Natural killer cell (primary cell): ENCODE measurements around the gene BSN. TPM values are rescaled to one million over a fixed set of nuclear protein-coding genes. Genes with fewer than 3 reads are reported as not detected.

Source experiments
- ATAC-seq, 3 donors: fragments of 150-1000 bp in 2 of 3; fragments of 200-7000 bp in 1 of 3; cut with Tn5 transposase; 1 replicate in 1 of 3; 2 replicates in 2 of 3; pipeline ENCODE4 v1.10.0; 2021; ENCODE audit warnings: mild to moderate bottlenecking in 2 of 3, moderate library complexity in 2 of 3
- DNase-seq, 2 donors: peaks; one replicate each; pipeline versions ENCODE4 v3.0.0 to v3.0.0-alpha.2; 2013 to 2021; ENCODE audit warnings: mixed read lengths in 1 of 2
- H3K27ac ChIP-seq: one replicate; pipeline ENCODE4 v1.5.1; 2013; ENCODE audit warnings: mild to moderate bottlenecking, low read length
- H3K27me3 ChIP-seq: one replicate; pipeline ENCODE4 v1.6.1; 2013; ENCODE audit warnings: low read length; ENCODE audit not compliant: control insufficient read depth, insufficient read depth
- H3K36me3 ChIP-seq: one replicate; pipeline ENCODE4 v1.6.1; 2013; ENCODE audit warnings: low read length; ENCODE audit not compliant: control insufficient read depth, insufficient read depth
- H3K4me1 ChIP-seq: one replicate; pipeline ENCODE4 v1.6.1; 2013; ENCODE audit warnings: low read length; ENCODE audit not compliant: control insufficient read depth, insufficient read depth
- H3K4me3 ChIP-seq: one replicate; pipeline ENCODE4 v1.5.1; 2013; ENCODE audit warnings: low read length
- H3K9me3 ChIP-seq: one replicate; pipeline ENCODE4 v1.6.1; 2013; ENCODE audit warnings: low read length; ENCODE audit not compliant: control insufficient read depth, insufficient read depth
- H3K27ac Mint-ChIP-seq, 2 donors: one replicate each; pipeline ENCODE4 v1.8.0; 2022; ENCODE audit warnings: mild to moderate bottlenecking in 2 of 2, mixed read lengths in 2 of 2, moderate library complexity in 1 of 2
- H3K27me3 Mint-ChIP-seq, 2 donors: one replicate each; pipeline ENCODE4 v1.8.0; 2022; ENCODE audit warnings: low read depth in 2 of 2, mixed read lengths in 2 of 2
- H3K36me3 Mint-ChIP-seq: one replicate; pipeline ENCODE4 v1.8.0; 2022; ENCODE audit warnings: mixed read lengths
- H3K4me1 Mint-ChIP-seq, 2 donors: one replicate each; pipeline ENCODE4 v1.8.0; 2022; ENCODE audit warnings: mixed read lengths in 2 of 2
- H3K4me3 Mint-ChIP-seq: one replicate; pipeline ENCODE4 v1.8.0; 2022; ENCODE audit warnings: mild to moderate bottlenecking, moderate library complexity, mixed read lengths
- H3K9me3 Mint-ChIP-seq, 2 donors: one replicate each; pipeline ENCODE4 v1.8.0; 2022; ENCODE audit warnings: mixed read lengths in 2 of 2
- WGBS: methylation state at CpG from one replicate; pipeline ENCODE4 v1.1.7; 2013; ENCODE audit warnings: missing lambda C conversion rate; ENCODE audit not compliant: insufficient coverage; 5-methylcytosine and 5-hydroxymethylcytosine counted together
- intact Hi-C: fragments of 100-400 bp; cut with micrococcal nuclease; formaldehyde crosslinking; loops from one replicate; pipeline ENCODE4 v1.14.2; 2022
- total RNA-seq, 4 donors: library from RNA; stranded (reverse); fragments of 120-200 nt in 1 of 4; gene quantifications; one replicate each; pipeline versions ENCODE4 v1.2.3 to v1.2.4, GENCODE V29; 2013 to 2022
- TF ChIP-seq, protein P1 (sequence below): fragments of 200-600 bp; IDR thresholded peaks from one replicate; pipeline ENCODE4 v1.8.0; 2022; ENCODE audit warnings: antibody characterized with exemption

BSN gene
- total RNA-seq, 3 donors from 2014 or later (not counting 1 experiment from before 2014, with no cell fraction given), result 0.33 to 0.41 (median 0.35) TPM

DNA sequence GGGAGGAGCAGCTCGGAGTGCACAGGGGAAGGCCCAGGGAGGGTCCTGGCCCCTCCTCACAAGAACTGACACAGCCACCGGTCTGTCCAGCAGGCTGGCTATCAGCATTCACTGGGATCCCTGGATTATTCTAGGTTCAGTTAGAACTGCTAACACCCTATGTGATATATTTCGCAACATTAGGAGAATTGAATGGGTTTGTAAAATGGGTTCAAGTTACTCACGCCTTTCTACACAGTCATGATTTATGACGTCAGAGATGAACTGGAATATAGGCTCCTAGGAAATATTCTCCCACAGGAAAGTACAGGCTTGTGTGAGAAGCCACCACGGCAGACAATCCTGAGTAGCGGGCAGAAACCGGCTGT lies 969 bp upstream of the BSN start:
- peaks cover 6 to 8% of the 10 kb centered on the region in 2 donors for H3K4me1 Mint-ChIP-seq
- ATAC-seq (no peak), DNase-seq (no peak)
- TF ChIP-seq, protein P1, sequence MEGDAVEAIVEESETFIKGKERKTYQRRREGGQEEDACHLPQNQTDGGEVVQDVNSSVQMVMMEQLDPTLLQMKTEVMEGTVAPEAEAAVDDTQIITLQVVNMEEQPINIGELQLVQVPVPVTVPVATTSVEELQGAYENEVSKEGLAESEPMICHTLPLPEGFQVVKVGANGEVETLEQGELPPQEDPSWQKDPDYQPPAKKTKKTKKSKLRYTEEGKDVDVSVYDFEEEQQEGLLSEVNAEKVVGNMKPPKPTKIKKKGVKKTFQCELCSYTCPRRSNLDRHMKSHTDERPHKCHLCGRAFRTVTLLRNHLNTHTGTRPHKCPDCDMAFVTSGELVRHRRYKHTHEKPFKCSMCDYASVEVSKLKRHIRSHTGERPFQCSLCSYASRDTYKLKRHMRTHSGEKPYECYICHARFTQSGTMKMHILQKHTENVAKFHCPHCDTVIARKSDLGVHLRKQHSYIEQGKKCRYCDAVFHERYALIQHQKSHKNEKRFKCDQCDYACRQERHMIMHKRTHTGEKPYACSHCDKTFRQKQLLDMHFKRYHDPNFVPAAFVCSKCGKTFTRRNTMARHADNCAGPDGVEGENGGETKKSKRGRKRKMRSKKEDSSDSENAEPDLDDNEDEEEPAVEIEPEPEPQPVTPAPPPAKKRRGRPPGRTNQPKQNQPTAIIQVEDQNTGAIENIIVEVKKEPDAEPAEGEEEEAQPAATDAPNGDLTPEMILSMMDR, result no peak
- peak overlapping the region; percentile 69 for H3K4me3 Mint-ChIP-seq
- H3K9me3 Mint-ChIP-seq, result no peaks in the 10 kb centered on the region
- Histone ChIP-seq H3K4me1 (peaks cover 12% of the 10 kb centered on the region), H3K27ac (no peak overlapping the region), H3K4me3 (no peak overlapping the region), H3K27me3 (peaks cover 25% of the 10 kb centered on the region), H3K36me3 (no peaks in the 10 kb centered on the region), H3K9me3 (no peaks in the 10 kb centered on the region)
- no peak overlapping the region for H3K27ac Mint-ChIP-seq
- H3K36me3 Mint-ChIP-seq, result no peaks in the 10 kb centered on the region
- intact Hi-C loops, result no loop called here
- WGBS, result 70% methylated on average over 8 of the region's 8 CpGs
- peaks cover 25 to 31% of the 10 kb centered on the region in 2 donors for H3K27me3 Mint-ChIP-seq

DNA sequence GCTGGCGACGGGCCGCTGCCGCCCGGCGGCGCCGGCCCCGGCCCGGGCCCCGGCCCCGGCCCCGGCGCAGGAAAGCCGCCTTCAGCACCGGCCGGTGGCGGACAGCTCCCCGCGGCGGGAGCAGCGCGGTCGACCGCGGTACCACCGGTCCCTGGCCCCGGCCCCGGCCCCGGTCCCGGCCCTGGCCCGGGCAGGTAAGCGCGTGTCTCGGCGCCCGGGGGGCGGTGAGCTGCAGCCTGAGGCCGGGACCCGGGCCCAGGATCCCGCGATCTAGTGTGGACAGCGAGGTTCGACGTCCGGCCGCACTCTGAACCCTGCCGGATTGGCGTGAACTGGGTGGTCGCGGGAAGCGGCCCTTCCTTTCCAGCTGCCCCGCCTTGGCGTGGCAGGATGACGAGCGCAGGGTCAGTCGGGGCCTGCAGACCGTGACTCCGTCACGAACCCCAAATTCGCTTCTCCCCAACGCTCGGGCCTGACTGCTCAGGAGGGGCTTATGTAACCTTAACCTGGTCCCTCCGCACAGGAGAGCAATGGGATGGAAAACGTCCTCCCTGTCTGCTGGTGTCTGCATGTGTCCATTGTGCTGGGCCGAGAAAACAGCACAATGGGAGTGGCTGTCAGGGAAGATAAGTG lies 472 bp downstream of the BSN start:
- no peaks in the 10 kb centered on the region for H3K36me3 ChIP-seq
- TF ChIP-seq, protein P1, result no peak
- ATAC-seq, result peak; percentile 78 to 80 (median 78)
- no peaks in the 10 kb centered on the region for H3K9me3 ChIP-seq
- peaks cover 25% of the 10 kb centered on the region for H3K27me3 ChIP-seq
- intact Hi-C loops, result loop anchor here (1.0 kb wide), 2 partner anchors 14 to 84 kb away; partner anchors contain the start of gene DAG1
- H3K27me3 Mint-ChIP-seq, result peaks cover 30 to 37% of the 10 kb centered on the region in 2 donors
- H3K27ac ChIP-seq, result no peak overlapping the region
- 2% methylated on average over 66 of the region's 66 CpGs for WGBS
- H3K4me3 Mint-ChIP-seq, result peak overlapping the region; percentile 63
- H3K4me3 ChIP-seq, result no peak overlapping the region
- no peak overlapping the region for H3K27ac Mint-ChIP-seq
- H3K9me3 Mint-ChIP-seq, result no peaks in the 10 kb centered on the region
- peak; percentile 71 to 76 for DNase-seq
- peaks cover 12% of the 10 kb centered on the region for H3K4me1 ChIP-seq
- H3K4me1 Mint-ChIP-seq, result peaks cover 6 to 8% of the 10 kb centered on the region in 2 donors
- no peaks in the 10 kb centered on the region for H3K36me3 Mint-ChIP-seq

DNA sequence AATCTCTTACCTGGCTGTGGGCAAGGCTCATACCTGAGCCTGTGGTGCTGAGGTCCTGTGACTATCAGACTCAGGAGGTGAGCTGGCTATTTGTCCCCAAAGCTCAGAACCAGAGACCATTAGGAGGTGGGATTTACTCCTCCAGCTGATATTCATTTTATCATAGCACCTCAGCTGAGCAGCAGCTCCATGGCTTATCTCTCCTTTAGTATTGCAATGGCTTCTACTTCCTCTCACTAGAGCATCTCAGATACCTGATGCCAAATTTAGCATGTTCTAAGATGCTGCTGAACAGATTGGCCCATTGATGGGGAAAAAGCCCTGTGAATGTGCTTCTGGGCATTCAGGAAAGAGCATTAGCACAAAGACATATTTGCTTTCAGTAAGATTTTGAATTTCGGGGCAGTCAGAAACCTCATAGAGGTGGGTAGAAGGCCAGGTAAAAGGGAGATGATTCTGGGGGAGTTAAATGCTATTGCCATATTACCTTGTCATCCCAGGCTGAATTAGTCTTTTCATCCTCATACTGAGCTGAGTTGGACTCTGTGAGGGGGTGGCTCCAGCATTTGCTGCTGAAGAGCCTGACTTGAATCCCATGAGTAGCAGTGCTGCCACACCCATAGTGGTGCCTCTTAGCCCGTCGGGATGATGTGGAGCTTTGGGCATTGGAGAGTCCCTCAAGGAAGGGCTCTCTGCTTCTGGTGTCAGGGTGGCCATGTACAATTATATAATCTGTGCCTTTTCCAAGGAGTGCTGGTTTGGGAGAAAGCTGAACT lies 2.4 kb downstream of the BSN start:
- TF ChIP-seq, protein P1, result no peak
- H3K4me1 Mint-ChIP-seq, result peaks cover 6 to 8% of the 10 kb centered on the region in 2 donors
- no peak overlapping the region for H3K27ac ChIP-seq
- peaks cover 25% of the 10 kb centered on the region for H3K27me3 ChIP-seq
- peaks cover 12% of the 10 kb centered on the region for H3K4me1 ChIP-seq
- H3K36me3 Mint-ChIP-seq, result no peaks in the 10 kb centered on the region
- no peak overlapping the region for H3K4me3 Mint-ChIP-seq
- H3K9me3 Mint-ChIP-seq, result no peaks in the 10 kb centered on the region
- H3K4me3 ChIP-seq, result no peak overlapping the region
- intact Hi-C loops, result no loop called here
- H3K27me3 Mint-ChIP-seq, result peaks cover 25 to 27% of the 10 kb centered on the region in 2 donors
- no peak overlapping the region for H3K27ac Mint-ChIP-seq
- DNase-seq (no peak), ATAC-seq (no peak)
- WGBS, result 89% methylated on average over 3 of the region's 3 CpGs
- no peaks in the 10 kb centered on the region for H3K9me3 ChIP-seq
- H3K36me3 ChIP-seq, result no peaks in the 10 kb centered on the region
